Raji (cell line): Measurements from ENCODE around the gene PDCD5.

Source experiments
- POLR2A ChIP-seq: IDR thresholded peaks from 2 replicates; pipeline ENCODE4 v1.6.1; 2011; ENCODE audit warnings: low read depth, low read length, control low read depth; ENCODE audit not compliant: insufficient read depth

The PDCD5 gene

GRCh38 chr19:32624410-32624809, 43.4 kb downstream of the PDCD5 start:
- TF ChIP-seq POLR2A = no peak

GRCh38 chr19:32626969-32627368, 46.0 kb downstream of the PDCD5 start:
- no peak for TF ChIP-seq POLR2A

GRCh38 chr19:32627714-32628270, 46.8 kb downstream of the PDCD5 start:
- TF ChIP-seq POLR2A = no peak

- TF ChIP-seq POLR2A = no peak
Observed at GRCh38 chr19:32630338-32630737, 49.3 kb downstream of the PDCD5 start.

- TF ChIP-seq POLR2A = no peak
Observed at GRCh38 chr19:32631381-32631780, 50.4 kb downstream of the PDCD5 start.
